Osteoblast (primary cell): ENCODE measurements around the gene LZIC. TPM values are rescaled to one million over a fixed set of nuclear protein-coding genes. Genes with fewer than 3 reads are reported as not detected.

ENCODE experiments used
- DNase-seq: peaks from one replicate; pipeline ENCODE4 v3.0.0; 2011; ENCODE audit warnings: low spot score, mixed read lengths; ENCODE audit not compliant: insufficient read length; ENCODE audit errors: missing footprints
- H2AFZ ChIP-seq: 2 replicates; pipeline ENCODE4 v1.6.0; 2011; ENCODE audit warnings: mild to moderate bottlenecking, low read length
- H3K27ac ChIP-seq: 2 replicates; pipeline ENCODE4 v1.5.1; 2011; ENCODE audit warnings: mild to moderate bottlenecking, low read depth, low read length, moderate library complexity
- H3K27me3 ChIP-seq: 2 replicates; pipeline ENCODE4 v1.6.0; 2012; ENCODE audit warnings: mild to moderate bottlenecking, control low read depth, inconsistent platforms, low read length, moderate library complexity; ENCODE audit not compliant: insufficient read depth
- H3K36me3 ChIP-seq: 2 replicates; pipeline ENCODE4 v1.5.1; 2011; ENCODE audit warnings: mild to moderate bottlenecking, low read length, control low read depth, moderate library complexity; ENCODE audit not compliant: insufficient read depth
- H3K4me1 ChIP-seq: 2 replicates; pipeline ENCODE4 v1.5.1; 2011; ENCODE audit warnings: mild to moderate bottlenecking, low read length, control low read depth, moderate library complexity; ENCODE audit not compliant: insufficient read depth
- H3K4me2 ChIP-seq: 2 replicates; pipeline ENCODE4 v1.6.0; 2011; ENCODE audit warnings: mild to moderate bottlenecking, low read length; ENCODE audit not compliant: insufficient read depth
- H3K4me3 ChIP-seq: fragments of 200-600 bp; sonication (generic); 3 replicates; pipeline ENCODE4 v1.5.1; 2012; ENCODE audit warnings: mild to moderate bottlenecking, low read length, inconsistent platforms; ENCODE audit not compliant: insufficient read depth
- H3K79me2 ChIP-seq: 2 replicates; pipeline ENCODE4 v1.6.0; 2012; ENCODE audit warnings: mild to moderate bottlenecking, low read length, control low read depth, inconsistent platforms; ENCODE audit not compliant: insufficient read depth
- H3K9me3 ChIP-seq: 2 replicates; pipeline ENCODE4 v1.5.1; 2011; ENCODE audit warnings: low read depth, low read length, control low read depth
- H4K20me1 ChIP-seq: 2 replicates; pipeline ENCODE4 v1.6.0; 2012; ENCODE audit warnings: mild to moderate bottlenecking, low read length, control low read depth; ENCODE audit not compliant: insufficient read depth
- total RNA-seq: library from RNA; depleted of rRNA; stranded (reverse); fragments of >200 nt; gene quantifications from 2 replicates; pipeline ENCODE4 v1.2.3, GENCODE V29; 2012
- TF ChIP-seq, protein P1 (sequence below): IDR thresholded peaks from 2 replicates; pipeline ENCODE4 v1.5.1; 2011; ENCODE audit warnings: mild to moderate bottlenecking, low read depth, low read length, moderate library complexity; ENCODE audit errors: extremely low read depth

LZIC gene
- total RNA-seq, 1 donor, result 37.6 TPM

DNA sequence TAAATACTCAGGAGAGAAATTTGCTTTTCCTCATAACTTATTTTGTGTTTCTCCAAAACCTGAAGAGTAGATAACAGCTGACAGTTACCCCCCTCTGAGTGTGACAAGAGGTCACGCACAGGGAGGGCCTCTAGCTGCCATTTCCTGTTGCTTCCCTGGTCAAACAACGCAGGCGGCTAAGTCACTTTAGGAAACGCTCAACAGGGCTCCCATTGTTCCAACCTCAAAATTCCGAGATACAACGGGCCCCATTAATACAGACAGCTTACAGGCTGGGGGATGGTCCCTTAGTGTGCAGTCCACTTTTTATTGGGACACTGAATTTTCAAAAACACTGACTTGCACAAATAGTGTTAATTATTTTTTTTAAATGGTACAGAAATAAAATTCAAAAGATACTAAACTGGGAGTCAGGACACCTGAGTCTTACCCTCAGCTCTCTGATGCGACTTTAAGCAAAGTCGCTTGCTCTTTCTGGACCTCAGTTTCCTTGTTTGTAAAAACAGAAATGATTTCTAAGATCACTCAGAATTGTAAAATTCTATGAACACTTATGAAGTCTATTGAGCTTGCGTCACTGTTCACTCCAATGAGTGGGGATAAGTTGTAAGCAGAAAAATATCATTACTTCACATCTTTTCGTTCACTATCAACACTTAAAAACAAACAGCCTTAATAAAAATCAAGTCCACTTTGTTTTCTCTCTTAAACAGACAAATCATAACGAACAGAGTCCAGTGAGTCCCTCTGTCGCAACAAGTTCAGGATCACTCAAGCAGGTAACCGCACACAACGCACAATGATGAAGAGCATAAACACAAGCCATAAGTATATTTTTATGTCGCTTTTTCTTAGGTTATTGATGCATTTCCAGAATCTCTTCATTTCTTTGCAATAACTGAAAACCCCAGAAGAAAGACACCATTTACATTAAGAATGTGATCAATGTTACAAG, 13.5 kb downstream of the LZIC start:
- Histone ChIP-seq H3K27me3 (no peaks in the 10 kb centered on the region), H3K36me3 (peaks cover 20% of the 10 kb centered on the region), H3K79me2 (no peaks in the 10 kb centered on the region), H3K4me2 (no peak overlapping the region), H3K4me3 (no peak overlapping the region), H3K4me1 (no peaks in the 10 kb centered on the region), H3K9me3 (no peaks in the 10 kb centered on the region), H2AFZ (no peak overlapping the region), H3K27ac (no peak overlapping the region), H4K20me1 (no peaks in the 10 kb centered on the region)
- DNase-seq, result no peak
- TF ChIP-seq, protein P1, sequence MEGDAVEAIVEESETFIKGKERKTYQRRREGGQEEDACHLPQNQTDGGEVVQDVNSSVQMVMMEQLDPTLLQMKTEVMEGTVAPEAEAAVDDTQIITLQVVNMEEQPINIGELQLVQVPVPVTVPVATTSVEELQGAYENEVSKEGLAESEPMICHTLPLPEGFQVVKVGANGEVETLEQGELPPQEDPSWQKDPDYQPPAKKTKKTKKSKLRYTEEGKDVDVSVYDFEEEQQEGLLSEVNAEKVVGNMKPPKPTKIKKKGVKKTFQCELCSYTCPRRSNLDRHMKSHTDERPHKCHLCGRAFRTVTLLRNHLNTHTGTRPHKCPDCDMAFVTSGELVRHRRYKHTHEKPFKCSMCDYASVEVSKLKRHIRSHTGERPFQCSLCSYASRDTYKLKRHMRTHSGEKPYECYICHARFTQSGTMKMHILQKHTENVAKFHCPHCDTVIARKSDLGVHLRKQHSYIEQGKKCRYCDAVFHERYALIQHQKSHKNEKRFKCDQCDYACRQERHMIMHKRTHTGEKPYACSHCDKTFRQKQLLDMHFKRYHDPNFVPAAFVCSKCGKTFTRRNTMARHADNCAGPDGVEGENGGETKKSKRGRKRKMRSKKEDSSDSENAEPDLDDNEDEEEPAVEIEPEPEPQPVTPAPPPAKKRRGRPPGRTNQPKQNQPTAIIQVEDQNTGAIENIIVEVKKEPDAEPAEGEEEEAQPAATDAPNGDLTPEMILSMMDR, result no peak

DNA sequence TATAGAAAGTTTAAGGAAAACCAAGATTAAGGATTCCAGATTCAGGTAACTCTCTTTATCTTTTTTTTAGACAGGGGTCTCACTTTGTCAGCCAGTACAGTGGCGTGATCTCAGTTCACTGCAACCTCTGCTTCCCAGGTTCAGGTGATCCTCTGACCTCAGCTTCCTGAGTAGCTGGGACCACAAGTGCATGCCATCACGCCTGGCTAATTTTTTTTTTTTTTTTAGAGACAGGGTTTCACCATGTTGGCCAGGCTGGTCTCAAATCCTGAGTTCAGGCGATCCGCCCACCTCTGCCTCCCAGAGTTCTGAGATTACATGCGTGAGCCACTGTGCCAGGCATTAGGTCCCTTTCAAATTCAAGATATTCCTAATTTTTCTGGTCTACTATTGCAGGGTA, 15.9 kb downstream of the LZIC start:
- Histone ChIP-seq H3K4me3 (no peak overlapping the region), H3K4me1 (no peaks in the 10 kb centered on the region), H3K27me3 (no peaks in the 10 kb centered on the region), H3K27ac (no peak overlapping the region), H2AFZ (no peak overlapping the region), H3K36me3 (peaks cover 14% of the 10 kb centered on the region), H3K79me2 (no peaks in the 10 kb centered on the region), H4K20me1 (no peaks in the 10 kb centered on the region), H3K4me2 (no peak overlapping the region), H3K9me3 (no peaks in the 10 kb centered on the region)
- TF ChIP-seq, protein P1, result no peak
- no peak for DNase-seq

DNA sequence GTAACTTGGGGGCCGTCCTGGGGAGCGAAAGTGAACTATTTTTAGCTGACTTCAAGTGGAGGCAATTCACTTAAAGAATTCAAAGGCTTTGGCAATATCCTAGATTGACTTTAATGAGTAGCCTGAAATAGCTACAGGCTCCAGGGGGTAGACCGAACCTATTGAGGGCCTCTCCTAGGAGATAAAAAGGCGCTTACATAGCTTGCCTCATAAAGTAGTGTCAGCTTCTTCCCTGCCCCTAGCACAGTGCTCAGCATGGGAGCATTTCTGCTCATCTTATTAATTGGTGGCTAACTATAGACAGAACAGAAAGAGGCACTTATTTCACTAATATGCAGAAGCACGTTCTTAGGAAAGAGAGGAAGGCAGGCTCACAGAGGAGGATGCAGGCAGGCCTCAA, 20.8 kb downstream of the LZIC start:
- Histone ChIP-seq H3K27me3 (peaks cover 3% of the 10 kb centered on the region), H3K4me1 (no peaks in the 10 kb centered on the region), H2AFZ (no peak overlapping the region), H3K36me3 (no peaks in the 10 kb centered on the region), H3K9me3 (no peaks in the 10 kb centered on the region), H3K79me2 (no peaks in the 10 kb centered on the region), H3K4me3 (no peak overlapping the region), H4K20me1 (no peaks in the 10 kb centered on the region), H3K27ac (no peak overlapping the region), H3K4me2 (no peak overlapping the region)
- DNase-seq, result no peak
- TF ChIP-seq, protein P1, result no peak

DNA sequence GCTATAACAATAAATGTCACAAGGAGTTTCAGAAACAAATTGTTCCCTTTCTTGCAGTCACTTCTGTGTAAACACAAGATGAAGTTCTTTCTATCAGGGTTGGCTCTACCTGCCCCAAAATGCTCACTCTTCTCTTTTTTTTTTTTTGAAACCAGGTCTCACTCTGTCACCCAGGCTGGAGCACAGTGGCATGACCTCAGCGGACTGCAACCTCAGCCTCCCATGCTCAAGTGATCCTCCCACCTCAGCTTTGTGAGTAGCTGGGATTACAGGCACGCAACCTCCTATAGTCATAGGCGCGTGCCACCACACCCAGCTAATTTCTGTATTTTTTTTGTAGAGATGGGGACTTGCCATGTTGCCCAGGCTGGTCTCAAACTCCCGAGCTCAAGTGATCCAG, 22.6 kb downstream of the LZIC start:
- no peaks in the 10 kb centered on the region for H3K4me1 ChIP-seq
- H2AFZ ChIP-seq, result no peak overlapping the region
- H3K4me3 ChIP-seq, result no peak overlapping the region
- no peaks in the 10 kb centered on the region for H3K9me3 ChIP-seq
- DNase-seq, result no peak
- H4K20me1 ChIP-seq, result no peaks in the 10 kb centered on the region
- no peaks in the 10 kb centered on the region for H3K79me2 ChIP-seq
- H3K27ac ChIP-seq, result no peak overlapping the region
- H3K36me3 ChIP-seq, result no peaks in the 10 kb centered on the region
- H3K27me3 ChIP-seq, result peaks cover 5% of the 10 kb centered on the region
- H3K4me2 ChIP-seq, result no peak overlapping the region
- TF ChIP-seq, protein P1, result no peak
